Hepatocyte (in vitro differentiated cells): ENCODE data around the gene NPDC1. TPM values are rescaled to one million over a fixed set of nuclear protein-coding genes. Genes with fewer than 3 reads are reported as not detected.
A peak's percentile ranks its signal among the peaks of the same experiment; 100 is the strongest.
"Not testable (repeated sequence)": the region's sequence is repeated elsewhere in the genome, so short reads cannot be mapped to it uniquely, and the experiment has no call there.

Experiments
- DNase-seq: peaks from one replicate; pipeline ENCODE4 v3.0.0-alpha.2; 2016; ENCODE audit warnings: low spot score
- H2AFZ ChIP-seq: fragments of 200-600 bp; sonication (generic); 2 replicates; pipeline ENCODE4 v1.6.0; 2016; ENCODE audit warnings: antibody characterized with exemption, mild to moderate bottlenecking
- H3K27ac ChIP-seq: fragments of 200-600 bp; sonication (generic); 2 replicates; pipeline ENCODE4 v1.5.1; 2016; ENCODE audit warnings: mild to moderate bottlenecking
- H3K27me3 ChIP-seq: fragments of 200-600 bp; sonication (generic); 2 replicates; pipeline ENCODE4 v1.6.1; 2016
- H3K36me3 ChIP-seq: fragments of 200-600 bp; sonication (generic); replicated peaks from 2 replicates; pipeline ENCODE4 v1.5.1; 2016; ENCODE audit warnings: low read depth; ENCODE audit not compliant: insufficient read depth
- H3K4me1 ChIP-seq: fragments of 200-600 bp; sonication (generic); 2 replicates; pipeline ENCODE4 v1.5.1; 2016; ENCODE audit warnings: mild to moderate bottlenecking, moderate library complexity; ENCODE audit not compliant: insufficient read depth
- H3K4me2 ChIP-seq: fragments of 200-600 bp; sonication (generic); 2 replicates; pipeline ENCODE4 v1.6.0; 2016
- H3K4me3 ChIP-seq: fragments of 200-600 bp; sonication (generic); 2 replicates; pipeline ENCODE4 v1.5.1; 2016; ENCODE audit warnings: mild to moderate bottlenecking
- H3K79me2 ChIP-seq: fragments of 200-600 bp; sonication (generic); 2 replicates; pipeline ENCODE4 v1.6.0; 2017; ENCODE audit warnings: mild to moderate bottlenecking
- H3K9me2 ChIP-seq: fragments of 200-600 bp; sonication (generic); replicated peaks from 2 replicates; pipeline ENCODE4 v1.6.0; 2017; ENCODE audit warnings: mild to moderate bottlenecking; ENCODE audit not compliant: insufficient read depth
- H3K9me3 ChIP-seq: fragments of 200-600 bp; sonication (generic); 2 replicates; pipeline ENCODE4 v1.5.1; 2016; ENCODE audit warnings: low read depth, mild to moderate bottlenecking
- H4K20me1 ChIP-seq: fragments of 200-600 bp; sonication (generic); 2 replicates; pipeline ENCODE4 v1.6.0; 2016; ENCODE audit warnings: mild to moderate bottlenecking; ENCODE audit not compliant: insufficient read depth, poor library complexity, severe bottlenecking
- CTCF ChIP-seq: fragments of 200-600 bp; sonication (generic); IDR thresholded peaks from 2 replicates; pipeline ENCODE4 v1.5.1; 2016; ENCODE audit warnings: antibody characterized with exemption, mild to moderate bottlenecking; ENCODE audit not compliant: poor library complexity
- EZH2 ChIP-seq: fragments of 200-600 bp; sonication (generic); IDR thresholded peaks from 2 replicates; pipeline ENCODE4 v1.6.1; 2016; ENCODE audit warnings: antibody characterized with exemption, mild to moderate bottlenecking, borderline replicate concordance
- EZH2phosphoT487 ChIP-seq: fragments of 200-600 bp; sonication (generic); IDR thresholded peaks from one replicate; pipeline ENCODE4 v1.6.1; 2018; ENCODE audit warnings: antibody characterized with exemption, mild to moderate bottlenecking, low read depth, moderate library complexity; ENCODE audit not compliant: unreplicated experiment, severe bottlenecking
- WGBS: methylation state at CpG from one replicate; pipeline ENCODE4 v1.1.6; 2016; ENCODE audit warnings: low lambda C conversion rate; ENCODE audit errors: missing lambda C conversion rate; 5-methylcytosine and 5-hydroxymethylcytosine counted together
- polyA plus RNA-seq: library from polyadenylated mRNA; unstranded; fragments of >200 nt; fragmentation: Nextera tagmentation; extraction: Ambion mirVana; gene quantifications from 2 replicates; pipeline ENCODE4 v1.2.1, GENCODE V29; 2016
- total RNA-seq: library from RNA; depleted of rRNA; stranded (reverse); fragments of >200 nt; gene quantifications from 2 replicates; pipeline ENCODE4 v1.2.3, GENCODE V29; 2014

The NPDC1 gene
- total and polyA plus RNA-seq, 2 experiments from 2014 or later = 12.7 to 72.7 TPM

- Histone ChIP-seq H4K20me1 (no peaks in the 10 kb centered on the region), H3K36me3 (no peaks in the 10 kb centered on the region), H2AFZ (no peak overlapping the region), H3K27ac (no peak overlapping the region), H3K27me3 (no peaks in the 10 kb centered on the region), H3K9me2 (no peaks in the 10 kb centered on the region), H3K4me2 (no peak overlapping the region), H3K79me2 (no peaks in the 10 kb centered on the region), H3K9me3 (no peaks in the 10 kb centered on the region), H3K4me3 (no peak overlapping the region), H3K4me1 (no peaks in the 10 kb centered on the region)
- TF ChIP-seq CTCF = no peak
- no peak for TF ChIP-seq EZH2phosphoT487
- TF ChIP-seq EZH2 = no peak
- WGBS = 93% methylated on average over 24 of the region's 24 CpGs
- no peak for DNase-seq
Measured at GRCh38 chr9:137006116-137007003, 39.6 kb downstream of the NPDC1 start.

GRCh38 chr9:137004285-137004684 is 41.7 kb downstream of the NPDC1 start:
- H3K79me2 ChIP-seq, H3K9me2 ChIP-seq, DNase-seq, H3K36me3 ChIP-seq, H3K4me1 ChIP-seq, H3K27ac ChIP-seq, H2AFZ ChIP-seq, H3K27me3 ChIP-seq, H3K4me3 ChIP-seq, H3K4me2 ChIP-seq, H3K9me3 ChIP-seq, H4K20me1 ChIP-seq: not testable (repeated sequence)
- 60% methylated on average over 17 of the region's 17 CpGs for WGBS
- peak; percentile 32 for TF ChIP-seq CTCF

GRCh38 chr9:137002646-137003041 is 43.3 kb downstream of the NPDC1 start:
- Histone ChIP-seq H3K4me3 (no peak overlapping the region), H3K36me3 (no peaks in the 10 kb centered on the region), H3K4me2 (no peak overlapping the region), H3K27me3 (no peaks in the 10 kb centered on the region), H3K9me2 (no peaks in the 10 kb centered on the region), H3K9me3 (no peaks in the 10 kb centered on the region), H3K79me2 (no peaks in the 10 kb centered on the region), H4K20me1 (no peaks in the 10 kb centered on the region), H3K4me1 (no peaks in the 10 kb centered on the region), H2AFZ (no peak overlapping the region), H3K27ac (no peak overlapping the region)
- DNase-seq = no peak
- WGBS = 96% methylated on average over 10 of the region's 10 CpGs
- TF ChIP-seq EZH2 = no peak
- TF ChIP-seq CTCF = no peak
- TF ChIP-seq EZH2phosphoT487 = no peak
